Stimulated activated CD4-positive, alpha-beta T cell treated with anti-CD3 and anti-CD28 coated beads, Interleukin-15, amount 100 ng/mL, for 24 hours (primary cell): ENCODE data around the gene AP3S1.
A peak's percentile ranks its signal among the peaks of the same experiment; 100 is the strongest.

Source experiments
- DNase-seq: peaks from one replicate; pipeline ENCODE4 v3.0.0-alpha.2; 2020

The AP3S1 gene

GRCh38 chr5:115944501-115944900 lies 102.8 kb downstream of the AP3S1 start:
- DNase-seq, result no peak

- DNase-seq, result no peak
Measured at GRCh38 chr5:115946655-115947054, 104.9 kb downstream of the AP3S1 start.

GRCh38 chr5:115947260-115947659 lies 105.5 kb downstream of the AP3S1 start:
- no peak for DNase-seq

GRCh38 chr5:115948091-115948534 lies 106.4 kb downstream of the AP3S1 start:
- DNase-seq, result no peak

- DNase-seq, result no peak
Measured at GRCh38 chr5:115949096-115949495, 107.4 kb downstream of the AP3S1 start.

GRCh38 chr5:115952588-115952987 lies 110.9 kb downstream of the AP3S1 start:
- no peak for DNase-seq

GRCh38 chr5:115954144-115954543 lies 112.4 kb downstream of the AP3S1 start:
- DNase-seq, result no peak

- DNase-seq, result no peak
Measured at GRCh38 chr5:115956957-115957356, 115.2 kb downstream of the AP3S1 start.

- peak; percentile 14 for DNase-seq
Measured at GRCh38 chr5:115961381-115962238, 119.9 kb downstream of the AP3S1 start.

GRCh38 chr5:115962239-115962564 lies 120.5 kb downstream of the AP3S1 start, which contains the start of gene LVRN:
Gene LVRN, plus strand, starts transcription at chr5:115962475. Its CDS starts 143 bp downstream, at chr5:115962618.
- DNase-seq, result peak; percentile 1

- peak; percentile 12 for DNase-seq
Measured at GRCh38 chr5:115962565-115963402, 121.0 kb downstream of the AP3S1 start.

- DNase-seq, result no peak
Measured at GRCh38 chr5:115963566-115963965, 121.8 kb downstream of the AP3S1 start.
